HG02981 (cell line): ENCODE measurements around the gene GSDME.

Experiments
- ATAC-seq: cut with Tn5 transposase; IDR thresholded peaks from one replicate; pipeline ENCODE4 v1.9.1; 2021; ENCODE audit warnings: mild to moderate bottlenecking, moderate library complexity; ENCODE audit not compliant: unreplicated experiment

GSDME gene

DNA sequence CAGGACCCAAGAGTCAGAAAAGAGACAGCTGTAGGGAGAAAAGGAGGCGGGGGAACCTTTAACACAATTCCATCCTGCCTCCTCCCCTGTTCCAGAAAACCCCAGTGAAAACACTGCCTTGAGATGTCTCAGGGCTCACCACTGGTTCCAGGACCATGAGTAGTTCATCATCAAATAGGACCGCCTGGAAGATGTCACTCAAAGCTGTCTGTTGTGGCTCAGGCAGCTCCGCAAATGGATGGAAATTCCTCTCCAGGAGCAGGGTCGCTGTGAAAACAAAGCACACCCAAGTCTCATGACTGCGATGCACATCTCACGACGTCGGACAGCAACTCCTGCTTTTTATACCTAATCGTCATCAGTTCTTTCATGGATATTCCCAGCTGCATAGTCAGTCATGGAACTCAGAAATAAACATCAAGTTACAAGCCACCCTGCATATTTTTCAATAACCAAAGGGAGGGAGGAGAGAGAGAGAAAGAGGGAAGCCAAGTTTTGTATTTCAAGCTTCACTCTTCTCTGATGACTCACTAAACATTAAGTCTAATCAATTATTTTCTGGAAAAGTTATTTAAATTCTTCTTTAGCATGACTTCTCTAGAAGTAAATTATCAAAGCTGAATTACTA lies 49.2 kb downstream of the GSDME start:
- no peak for ATAC-seq

DNA sequence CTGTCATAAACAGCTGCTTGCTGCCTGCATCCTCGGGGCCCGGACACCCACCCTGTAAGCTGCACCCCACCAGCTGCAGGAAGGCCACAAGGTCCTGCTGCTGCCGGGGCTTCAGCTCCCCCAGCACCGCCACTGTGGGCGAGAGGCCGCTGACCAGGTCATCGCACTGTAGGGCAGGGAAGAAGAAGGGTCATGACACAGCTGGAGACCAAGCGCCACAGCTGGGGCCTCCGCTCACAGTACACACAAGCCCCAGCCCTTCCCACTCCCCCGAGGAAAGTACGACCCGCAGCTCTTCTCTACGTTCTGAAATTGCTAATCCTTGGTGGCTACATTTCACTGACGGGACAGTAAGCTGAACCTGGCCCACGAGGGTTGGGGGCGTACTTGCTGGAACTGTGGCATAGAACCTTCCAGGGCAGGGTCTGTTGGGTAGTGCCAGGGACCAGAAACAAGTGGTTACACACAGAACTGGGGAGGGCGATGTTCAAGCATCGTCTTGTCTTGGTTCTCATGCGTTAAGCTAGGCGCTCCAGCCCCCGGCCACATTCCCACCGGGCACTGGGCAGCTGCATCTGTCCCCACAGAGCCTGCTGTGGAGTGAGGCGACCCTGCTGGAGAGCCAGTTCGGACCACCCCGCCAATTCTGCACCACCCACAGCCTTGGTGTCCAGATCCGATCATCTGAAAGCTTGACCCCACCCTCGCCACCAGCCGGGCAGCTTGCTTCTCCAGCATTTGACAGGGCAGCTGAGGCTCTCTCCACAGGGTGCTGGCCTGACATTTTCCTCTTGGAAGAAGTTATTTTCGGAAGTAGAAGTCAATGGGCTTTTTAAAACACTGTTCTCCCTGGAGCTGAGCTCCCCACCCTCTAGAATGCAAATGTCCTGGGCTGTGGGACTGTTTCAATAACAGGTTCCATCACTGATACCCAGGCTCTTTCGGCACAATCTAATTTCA lies 50.8 kb downstream of the GSDME start:
- no peak for ATAC-seq

DNA sequence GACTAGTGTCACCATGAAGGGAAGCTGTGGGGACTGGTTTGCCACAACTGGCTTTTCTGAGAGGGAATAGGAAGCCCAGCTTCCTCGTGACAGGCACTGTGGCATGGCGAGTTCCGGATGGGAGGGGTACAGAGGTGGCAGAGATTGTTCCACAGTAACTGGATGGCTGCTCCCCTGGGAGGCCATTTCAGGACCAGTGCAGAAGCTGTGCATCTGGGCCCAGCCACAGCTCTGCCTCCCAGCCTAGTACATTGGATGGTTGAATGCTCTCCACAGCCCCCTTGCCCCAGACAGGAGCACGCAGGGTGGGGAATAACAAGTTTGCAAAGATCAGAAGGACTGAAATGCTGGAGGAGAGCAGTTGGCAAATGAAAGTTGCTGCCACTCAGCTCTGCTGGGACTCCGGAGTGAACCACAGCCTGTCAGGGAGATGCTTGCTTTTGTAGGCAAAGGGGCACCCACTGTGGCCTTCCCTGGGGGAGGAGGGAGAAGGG lies 51.8 kb downstream of the GSDME start:
- no peak for ATAC-seq

DNA sequence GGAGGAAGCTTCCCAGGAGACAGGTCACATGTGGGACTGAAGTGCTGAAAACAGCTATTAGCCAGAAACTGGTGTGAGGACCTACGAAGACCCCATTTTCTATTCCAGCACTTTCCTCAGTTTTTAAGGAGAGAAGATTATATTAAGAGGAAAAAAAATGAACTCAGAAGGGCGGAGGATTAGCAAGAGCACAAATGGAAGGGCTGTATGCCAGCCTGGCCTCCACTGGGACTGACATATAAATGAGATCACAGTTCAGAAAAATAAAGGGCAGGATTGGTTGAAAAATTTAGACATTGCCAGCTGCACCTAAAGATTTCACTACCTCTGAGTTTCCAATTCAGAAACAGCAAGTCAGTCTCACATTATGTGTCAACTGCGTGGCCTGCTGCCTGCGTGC lies 53.0 kb downstream of the GSDME start:
- ATAC-seq = no peak

GRCh38 chr7:24703296-24703695 lies 54.0 kb downstream of the GSDME start:
- no peak for ATAC-seq

DNA sequence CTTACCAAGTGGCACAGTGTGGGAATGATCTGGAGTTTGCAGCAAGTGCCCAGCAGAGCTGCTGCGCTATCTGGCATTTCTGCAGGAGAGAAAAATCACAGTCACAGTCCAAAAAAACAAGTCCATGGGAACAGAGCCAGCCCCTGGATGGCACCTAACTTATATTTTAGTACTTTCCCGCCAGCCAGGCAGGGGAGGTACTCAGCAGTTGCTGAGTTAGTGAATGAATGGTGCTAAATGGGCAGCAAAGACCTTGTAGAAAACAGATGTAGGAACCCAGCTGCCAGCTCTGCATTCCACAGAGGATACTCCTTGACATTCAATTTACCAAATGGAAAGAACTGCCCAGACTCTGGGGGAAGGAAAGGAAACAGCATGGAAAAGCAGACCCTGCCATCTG lies 54.5 kb downstream of the GSDME start:
- no peak for ATAC-seq

DNA sequence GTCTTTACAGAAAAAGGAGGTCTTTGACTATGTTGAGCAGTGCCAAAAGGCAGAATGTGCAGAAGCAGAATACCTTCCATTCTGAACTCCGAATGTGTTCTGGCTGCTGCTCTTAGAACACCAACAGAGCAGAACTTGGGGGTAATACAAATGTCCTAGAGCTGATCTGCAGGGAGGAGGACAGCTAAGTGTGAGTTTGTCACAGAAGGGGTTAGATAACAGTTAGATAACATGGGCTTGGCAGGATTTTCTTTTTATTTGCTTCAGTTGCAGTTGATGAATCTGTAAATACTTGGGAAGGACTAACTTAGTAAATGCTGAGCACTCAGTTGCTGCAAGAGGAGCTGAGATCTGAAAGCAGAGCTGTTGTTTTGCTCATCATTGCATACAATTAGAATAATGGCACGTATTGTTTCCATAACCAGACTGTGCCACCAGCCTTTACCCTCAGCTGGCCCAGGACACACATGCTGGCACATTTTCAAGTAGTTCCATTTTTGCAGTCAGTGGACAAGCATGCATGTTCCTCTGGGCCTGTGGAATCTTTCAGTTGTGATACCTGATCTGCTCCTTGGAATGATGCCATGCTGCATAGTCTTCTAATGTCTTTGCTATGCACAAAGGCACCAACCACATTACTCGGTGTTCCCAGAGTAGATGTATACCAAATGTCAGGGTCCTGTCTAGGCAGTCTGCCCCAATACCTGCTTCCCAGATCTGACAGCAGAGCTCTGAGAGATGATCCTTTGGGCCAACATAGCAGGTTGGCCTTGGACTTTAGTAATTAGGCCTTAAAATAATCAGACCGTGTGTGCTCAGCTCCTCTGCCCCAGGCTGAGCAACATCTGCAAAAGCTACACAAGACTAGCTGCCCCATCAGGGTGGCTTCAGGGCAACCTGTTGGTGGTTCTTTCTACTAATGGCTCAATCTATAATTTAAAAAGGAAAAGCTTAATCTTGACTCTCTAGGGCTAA lies 55.7 kb downstream of the GSDME start:
- ATAC-seq = no peak

- ATAC-seq = no peak
These were observed 56.6 kb downstream of the GSDME start for GRCh38 chr7:24700521-24701260.

GRCh38 chr7:24698531-24699266 lies 58.6 kb downstream of the GSDME start:
- ATAC-seq = no peak

GRCh38 chr7:24697416-24697815 lies 59.8 kb downstream of the GSDME start:
- ATAC-seq = no peak

- no peak for ATAC-seq
These were observed 64.7 kb downstream of the GSDME start for GRCh38 chr7:24692592-24692991.

DNA sequence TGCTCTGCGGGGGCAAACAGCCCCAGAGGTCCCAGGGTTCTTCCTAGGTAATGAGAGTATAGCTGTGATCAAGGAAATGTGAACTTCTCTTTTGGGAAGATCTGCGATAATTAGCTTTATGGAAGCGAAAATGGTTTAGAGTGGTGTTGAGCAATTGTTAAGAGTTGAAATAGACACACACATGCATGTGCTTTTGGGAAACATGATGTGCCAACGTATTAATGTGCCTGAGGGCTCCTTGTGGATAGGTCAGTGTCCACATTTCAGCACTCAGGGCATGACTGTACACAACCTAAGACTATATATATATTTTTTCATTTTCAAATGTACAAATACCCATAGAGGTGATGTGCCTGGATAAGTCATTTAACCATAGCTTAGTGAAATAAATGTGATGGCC lies 67.0 kb downstream of the GSDME start:
- no peak for ATAC-seq

DNA sequence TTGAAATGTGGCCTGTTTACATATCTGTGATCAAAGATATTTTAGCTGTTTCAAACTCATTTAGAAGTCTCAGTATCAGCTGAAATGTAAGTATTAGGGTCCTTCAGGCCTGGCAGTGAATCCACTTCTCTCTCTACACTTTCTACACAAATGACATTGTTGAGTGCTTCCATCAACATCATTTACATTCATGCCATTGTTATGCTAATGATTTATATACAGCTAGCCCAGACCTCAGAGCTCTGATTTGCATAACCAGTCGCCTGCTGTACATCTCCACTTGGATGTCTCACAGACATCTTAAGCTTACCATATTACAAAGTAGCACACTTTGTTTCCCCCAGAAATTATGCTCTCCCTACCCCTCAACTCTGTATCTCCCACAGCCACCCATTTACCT lies 71.6 kb downstream of the GSDME start:
- ATAC-seq = no peak

DNA sequence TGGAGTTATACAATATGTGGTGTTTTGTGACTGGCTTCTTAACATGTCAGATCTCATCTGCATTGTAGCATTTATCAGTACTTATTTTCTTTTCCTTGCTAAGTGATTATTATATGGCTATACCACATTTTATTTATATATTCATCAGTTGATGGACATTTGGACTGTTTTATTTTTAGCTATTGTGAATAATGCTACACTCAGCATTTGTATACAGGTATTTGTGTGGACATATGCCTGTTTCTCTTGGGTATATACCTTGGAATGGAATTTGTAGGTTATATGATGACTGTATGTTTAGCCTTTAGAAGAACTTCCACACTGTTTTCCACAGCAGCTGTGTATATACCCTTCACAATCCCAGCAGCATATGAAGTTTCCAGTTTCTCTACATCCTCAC lies 86.5 kb downstream of the GSDME start:
- ATAC-seq = no peak

- no peak for ATAC-seq
These were observed 87.2 kb downstream of the GSDME start for GRCh38 chr7:24669971-24670591.

GRCh38 chr7:24668927-24669635 lies 88.2 kb downstream of the GSDME start:
- no peak for ATAC-seq

GRCh38 chr7:24665564-24666294 lies 91.5 kb downstream of the GSDME start:
- ATAC-seq = no peak

DNA sequence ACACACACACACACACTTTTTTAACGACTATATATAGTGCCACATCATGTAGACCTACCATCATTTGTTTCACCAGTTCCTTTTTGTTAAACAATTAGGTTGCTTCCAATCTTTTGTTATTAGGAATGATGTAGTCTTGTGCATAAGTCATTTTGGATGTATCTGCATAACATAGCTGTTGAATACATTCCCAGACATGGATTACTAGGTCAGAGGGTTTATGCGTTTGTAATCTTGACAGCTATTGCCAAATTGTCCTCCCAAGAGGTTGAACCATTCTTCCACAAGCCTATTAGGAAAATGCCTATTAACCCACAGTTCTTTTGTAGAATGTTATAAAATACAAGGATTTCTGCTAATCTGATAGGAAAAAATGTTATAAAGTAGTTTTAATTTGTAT lies 96.7 kb downstream of the GSDME start:
- no peak for ATAC-seq
